WERI-Rb-1 (cell line): ENCODE results near the gene OGG1.

Experiments
- DNase-seq: peaks from one replicate; pipeline ENCODE4 v3.0.0-alpha.2; 2020
- H3K27ac ChIP-seq: fragments of 250-450 bp; sonication (Bioruptor Pico); 2 replicates; pipeline ENCODE4 v1.5.1; 2020; ENCODE audit warnings: mild to moderate bottlenecking, moderate library complexity
- H3K27me3 ChIP-seq: fragments of 250-450 bp; sonication (Bioruptor Pico); 2 replicates; pipeline ENCODE4 v1.5.1; 2021; ENCODE audit warnings: mild to moderate bottlenecking, low read depth, moderate library complexity; ENCODE audit not compliant: insufficient read depth, severe bottlenecking
- H3K36me3 ChIP-seq: fragments of 250-450 bp; sonication (Bioruptor Pico); 2 replicates; pipeline ENCODE4 v1.5.1; 2020; ENCODE audit warnings: mild to moderate bottlenecking, moderate library complexity
- H3K4me3 ChIP-seq: 2 replicates; pipeline ENCODE4 v1.5.1; 2011; ENCODE audit warnings: low read depth, mild to moderate bottlenecking, control low read depth, low read length
- H3K9me3 ChIP-seq: fragments of 250-450 bp; sonication (Bioruptor Pico); 2 replicates; pipeline ENCODE4 v1.5.1; 2021; ENCODE audit warnings: mild to moderate bottlenecking, moderate library complexity; ENCODE audit not compliant: severe bottlenecking
- CTCF ChIP-seq: IDR thresholded peaks from 2 replicates; pipeline ENCODE4 v1.5.1; 2011; ENCODE audit warnings: low read depth, mild to moderate bottlenecking, control low read depth, inconsistent platforms, low read length

The OGG1 gene

GRCh38 chr3:9754678-9755077 is 4.9 kb downstream of the OGG1 start:
- DNase-seq = no peak
- Histone ChIP-seq H3K27me3 (no peaks in the 10 kb centered on the region), H3K9me3 (no peaks in the 10 kb centered on the region), H3K4me3 (no peak overlapping the region), H3K27ac (no peak overlapping the region), H3K36me3 (peaks cover 62% of the 10 kb centered on the region)
- TF ChIP-seq CTCF = no peak

- TF ChIP-seq CTCF = no peak
- H3K27me3 ChIP-seq = no peaks in the 10 kb centered on the region
- H3K9me3 ChIP-seq = no peaks in the 10 kb centered on the region
- H3K27ac ChIP-seq = no peak overlapping the region
- H3K4me3 ChIP-seq = no peak overlapping the region
- peaks cover 48% of the 10 kb centered on the region for H3K36me3 ChIP-seq
- no peak for DNase-seq
These were observed 7.7 kb downstream of the OGG1 start for GRCh38 chr3:9757427-9757826.

- no peak overlapping the region for H3K4me3 ChIP-seq
- H3K9me3 ChIP-seq = no peaks in the 10 kb centered on the region
- peaks cover 39% of the 10 kb centered on the region for H3K36me3 ChIP-seq
- no peak for TF ChIP-seq CTCF
- H3K27me3 ChIP-seq = no peaks in the 10 kb centered on the region
- H3K27ac ChIP-seq = no peak overlapping the region
- no peak for DNase-seq
These were observed 11.2 kb downstream of the OGG1 start for GRCh38 chr3:9760779-9761505.

GRCh38 chr3:9761919-9762318 is 12.2 kb downstream of the OGG1 start:
- Histone ChIP-seq H3K4me3 (no peak overlapping the region), H3K9me3 (no peaks in the 10 kb centered on the region), H3K27ac (no peak overlapping the region), H3K36me3 (peaks cover 30% of the 10 kb centered on the region), H3K27me3 (no peaks in the 10 kb centered on the region)
- DNase-seq = no peak
- no peak for TF ChIP-seq CTCF

GRCh38 chr3:9762871-9763270 is 13.1 kb downstream of the OGG1 start:
- peaks cover 26% of the 10 kb centered on the region for H3K36me3 ChIP-seq
- no peak for TF ChIP-seq CTCF

GRCh38 chr3:9765865-9766264 is 16.1 kb downstream of the OGG1 start:
- Histone ChIP-seq H3K27ac (no peak overlapping the region), H3K27me3 (no peaks in the 10 kb centered on the region), H3K36me3 (peaks cover 12% of the 10 kb centered on the region), H3K4me3 (no peak overlapping the region), H3K9me3 (no peaks in the 10 kb centered on the region)
- DNase-seq = peak; percentile 47
- no peak for TF ChIP-seq CTCF

More at GRCh38 chr3:9762871-9763270, 13.1 kb downstream of the OGG1 start:
- DNase-seq = no peak
- H3K9me3 ChIP-seq = no peaks in the 10 kb centered on the region
- no peaks in the 10 kb centered on the region for H3K27me3 ChIP-seq
- H3K27ac ChIP-seq = no peak overlapping the region
- no peak overlapping the region for H3K4me3 ChIP-seq
